ENCODE data around the gene ZNF699. TPM values are rescaled to one million over a fixed set of nuclear protein-coding genes. Genes with fewer than 3 reads are reported as not detected.
A peak's percentile ranks its signal among the peaks of the same experiment; 100 is the strongest.
"Not testable (repeated sequence)": the region's sequence is repeated elsewhere in the genome, so short reads cannot be mapped to it uniquely, and the experiment has no call there.

The ZNF699 gene
- total RNA-seq, 1 donor from 2014 or later, result 9.0 TPM

DNA sequence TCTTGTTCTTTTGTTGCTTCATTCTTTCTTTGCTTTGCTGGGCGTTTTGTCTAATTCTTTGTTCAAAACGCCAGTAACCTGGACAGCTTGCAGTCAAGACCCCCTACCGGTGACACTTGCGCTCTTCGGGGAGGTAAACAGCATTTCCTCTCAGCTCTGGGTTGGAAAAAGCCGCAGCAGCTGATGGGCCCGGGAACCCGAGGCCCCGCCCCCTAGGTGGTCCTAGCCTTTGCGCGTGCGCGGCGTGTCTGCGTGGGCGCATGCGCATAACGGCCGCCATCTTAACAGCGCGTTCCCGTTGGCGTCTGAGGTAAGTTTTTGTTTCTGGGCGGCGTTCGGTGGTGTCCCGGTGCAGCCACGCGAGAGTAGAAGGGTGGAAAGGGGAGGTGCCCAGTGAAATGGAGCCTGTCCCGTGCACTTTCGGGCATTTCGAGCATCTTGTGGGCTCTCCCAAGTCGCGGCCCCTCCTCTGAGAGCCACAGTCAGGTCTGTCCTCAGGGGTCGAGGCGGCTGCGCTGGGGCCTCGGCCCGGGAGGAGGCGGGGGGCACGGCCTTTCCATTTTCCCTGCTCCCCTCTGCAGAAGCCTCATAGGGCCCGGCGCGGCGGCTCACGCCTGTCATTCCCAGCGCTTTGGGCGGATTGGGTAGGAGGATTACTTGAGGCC is 14.4 kb upstream of the ZNF699 start, which contains the start of gene ZNF559:
Gene ZNF559 (plus strand): TSS at position 261 of the 665 bp plus-strand sequence. CDS start 14,371 bp downstream, outside the sequence.
- ATAC-seq (peak; percentile 99), DNase-seq (peak; percentile 94)
- TF ChIP-seq, protein P1, sequence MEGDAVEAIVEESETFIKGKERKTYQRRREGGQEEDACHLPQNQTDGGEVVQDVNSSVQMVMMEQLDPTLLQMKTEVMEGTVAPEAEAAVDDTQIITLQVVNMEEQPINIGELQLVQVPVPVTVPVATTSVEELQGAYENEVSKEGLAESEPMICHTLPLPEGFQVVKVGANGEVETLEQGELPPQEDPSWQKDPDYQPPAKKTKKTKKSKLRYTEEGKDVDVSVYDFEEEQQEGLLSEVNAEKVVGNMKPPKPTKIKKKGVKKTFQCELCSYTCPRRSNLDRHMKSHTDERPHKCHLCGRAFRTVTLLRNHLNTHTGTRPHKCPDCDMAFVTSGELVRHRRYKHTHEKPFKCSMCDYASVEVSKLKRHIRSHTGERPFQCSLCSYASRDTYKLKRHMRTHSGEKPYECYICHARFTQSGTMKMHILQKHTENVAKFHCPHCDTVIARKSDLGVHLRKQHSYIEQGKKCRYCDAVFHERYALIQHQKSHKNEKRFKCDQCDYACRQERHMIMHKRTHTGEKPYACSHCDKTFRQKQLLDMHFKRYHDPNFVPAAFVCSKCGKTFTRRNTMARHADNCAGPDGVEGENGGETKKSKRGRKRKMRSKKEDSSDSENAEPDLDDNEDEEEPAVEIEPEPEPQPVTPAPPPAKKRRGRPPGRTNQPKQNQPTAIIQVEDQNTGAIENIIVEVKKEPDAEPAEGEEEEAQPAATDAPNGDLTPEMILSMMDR (IDR thresholded peaks at IDR 0.05), result peak; percentile 30
- no peaks in the 10 kb centered on the region for H3K27me3 ChIP-seq (ENCODE audit: low read depth)
- H3K36me3 ChIP-seq, result no peaks in the 10 kb centered on the region
- H3K4me1 ChIP-seq, result peaks cover 11% of the 10 kb centered on the region
- peak within 1 kb of the TSS; percentile 87 for H3K27ac ChIP-seq
- peaks cover 44% of the 10 kb centered on the region for H3K9me3 ChIP-seq
- H3K4me3 ChIP-seq, result peak within 1 kb of the TSS; percentile 87
- intact Hi-C loops (cut with DNase I), result no loop called here

DNA sequence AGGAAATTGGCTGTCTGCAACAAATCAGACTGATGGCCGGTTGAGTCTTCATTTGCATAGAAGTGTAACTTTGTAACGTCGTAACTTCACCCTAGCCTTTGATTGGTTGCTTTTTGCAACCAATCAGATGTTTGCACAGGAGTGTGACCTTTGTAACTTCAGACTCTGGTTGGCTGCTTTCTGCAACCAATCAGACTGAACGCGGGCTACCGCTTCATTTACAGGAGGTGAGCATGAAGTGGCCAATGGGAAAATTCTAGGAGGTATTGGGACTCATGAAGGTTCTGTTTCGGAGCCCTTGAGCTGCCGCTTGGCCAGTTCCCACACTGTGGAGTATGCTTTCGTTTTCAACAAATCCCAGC is 13.9 kb upstream of the ZNF699 start:
- intact Hi-C loops (cut with DNase I), result no loop called here
- H3K27ac ChIP-seq, result peak overlapping the region; percentile 87
- no peaks in the 10 kb centered on the region for H3K27me3 ChIP-seq (ENCODE audit: low read depth)
- peaks cover 39% of the 10 kb centered on the region for H3K9me3 ChIP-seq
- H3K36me3 ChIP-seq, result no peaks in the 10 kb centered on the region
- TF ChIP-seq, protein P1 (IDR thresholded peaks at IDR 0.05), result no peak
- peak; percentile 67 for DNase-seq
- H3K4me1 ChIP-seq, result peaks cover 11% of the 10 kb centered on the region
- peak; percentile 84 for ATAC-seq
- peak overlapping the region; percentile 87 for H3K4me3 ChIP-seq

DNA sequence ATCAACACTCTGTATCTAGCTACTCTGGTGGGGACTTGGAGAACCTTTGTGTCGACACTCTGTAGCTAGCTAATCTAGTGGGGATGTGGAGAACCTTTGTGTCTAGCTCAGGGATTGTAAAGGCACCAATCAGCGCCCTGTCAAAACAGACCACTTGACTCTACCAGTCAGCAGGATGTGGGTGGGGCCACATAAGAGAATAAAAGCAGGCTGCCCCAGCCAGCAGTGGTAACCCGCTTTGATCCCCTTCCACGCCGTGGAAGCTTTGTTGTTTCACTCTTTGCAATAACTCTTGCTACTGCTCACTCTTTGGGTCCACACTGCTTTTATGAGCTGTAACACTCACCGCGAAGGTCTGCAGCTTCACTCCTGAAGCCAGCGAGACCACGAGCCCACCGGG is 12.6 kb upstream of the ZNF699 start:
- H3K36me3 ChIP-seq; H3K4me3 ChIP-seq; DNase-seq; H3K27me3 ChIP-seq (ENCODE audit: low read depth); ATAC-seq; H3K27ac ChIP-seq; intact Hi-C loops (cut with DNase I): not testable (repeated sequence)
- H3K9me3 ChIP-seq, result peaks cover 27% of the 10 kb centered on the region
- H3K4me1 ChIP-seq, result peaks cover 11% of the 10 kb centered on the region

DNA sequence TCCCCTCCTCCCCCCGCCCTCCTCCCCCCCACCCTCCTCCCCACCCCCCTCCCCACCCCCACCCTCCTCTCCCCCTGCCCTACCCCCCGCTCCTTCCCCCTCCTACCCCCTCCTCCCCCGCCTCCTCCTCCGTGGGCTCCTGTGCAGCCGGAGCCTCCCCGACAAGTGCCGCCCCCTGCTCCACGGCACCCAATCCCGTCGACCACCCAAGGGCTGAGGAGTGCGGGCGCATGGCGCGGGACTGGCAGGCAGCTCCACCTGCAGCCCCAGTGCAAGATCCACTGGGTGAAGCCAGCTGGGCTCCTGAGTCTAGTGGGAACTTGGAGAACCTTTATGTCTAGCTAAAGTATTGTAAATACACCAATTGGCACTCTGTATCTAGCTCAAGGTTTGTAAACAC is 12.1 kb upstream of the ZNF699 start:
- ATAC-seq; intact Hi-C loops (cut with DNase I); H3K27me3 ChIP-seq (ENCODE audit: low read depth); DNase-seq; H3K36me3 ChIP-seq; H3K27ac ChIP-seq; H3K4me3 ChIP-seq: not testable (repeated sequence)
- Histone ChIP-seq H3K9me3 (peaks cover 23% of the 10 kb centered on the region), H3K4me1 (peaks cover 11% of the 10 kb centered on the region)

DNA sequence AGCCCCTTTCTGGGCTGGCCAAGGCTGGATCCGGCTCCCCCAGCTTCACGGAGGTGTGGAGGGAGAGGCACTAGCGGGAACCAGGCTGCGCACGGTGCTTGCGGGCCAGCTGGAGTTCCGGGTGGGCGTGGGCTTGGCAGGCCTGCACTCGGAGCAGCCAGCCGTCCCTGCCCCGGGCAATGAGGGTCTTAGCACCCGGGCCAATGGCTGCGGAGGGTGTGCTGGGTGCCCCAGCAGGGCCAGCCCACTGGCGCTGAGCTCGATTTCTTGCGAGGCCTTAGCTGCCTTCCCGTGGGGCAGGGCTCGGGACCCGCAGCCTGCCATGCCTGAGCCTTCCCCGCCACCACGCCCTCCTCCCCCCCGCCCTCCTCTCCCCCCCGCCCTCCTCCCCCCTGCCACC is 11.7 kb upstream of the ZNF699 start:
- TF ChIP-seq, protein P1 (IDR thresholded peaks at IDR 0.05), result no peak
- peaks cover 11% of the 10 kb centered on the region for H3K4me1 ChIP-seq
- H3K27me3 ChIP-seq (ENCODE audit: low read depth), result no peaks in the 10 kb centered on the region
- no peaks in the 10 kb centered on the region for H3K36me3 ChIP-seq
- intact Hi-C loops (cut with DNase I), result no loop called here
- DNase-seq (no peak), ATAC-seq (no peak)
- no peak overlapping the region for H3K27ac ChIP-seq
- H3K9me3 ChIP-seq, result peaks cover 18% of the 10 kb centered on the region
- no peak overlapping the region for H3K4me3 ChIP-seq

DNA sequence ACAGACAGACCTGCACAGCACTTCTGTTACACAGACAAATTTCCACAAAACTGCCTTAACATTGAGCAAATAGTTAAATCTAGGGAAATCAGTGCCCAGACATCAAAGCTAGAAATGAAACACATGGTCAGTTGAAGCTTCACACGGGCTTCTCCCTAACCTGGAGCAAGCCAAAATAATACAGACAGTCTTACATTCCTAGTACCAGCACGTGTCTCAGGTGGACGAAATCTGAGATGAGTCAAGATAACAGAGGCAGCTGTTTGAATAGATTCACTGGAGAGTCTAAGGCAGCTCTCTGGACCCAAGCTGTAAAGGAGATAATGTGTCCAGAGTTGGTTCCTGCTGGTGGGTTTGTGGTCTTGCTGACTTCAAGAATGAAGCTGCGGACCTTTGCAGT is 4.1 kb upstream of the ZNF699 start:
- Histone ChIP-seq H3K4me3 (no peak overlapping the region), H3K4me1 (peaks cover 4% of the 10 kb centered on the region), H3K9me3 (no peaks in the 10 kb centered on the region), H3K36me3 (no peaks in the 10 kb centered on the region), H3K27me3 (ENCODE audit: low read depth) (no peaks in the 10 kb centered on the region), H3K27ac (no peak overlapping the region)
- DNase-seq (no peak), ATAC-seq (no peak)
- intact Hi-C loops (cut with DNase I), result no loop called here
- TF ChIP-seq, protein P1 (IDR thresholded peaks at IDR 0.05), result no peak

Data from lower lobe of right lung (tissue), 2 donors.